Activated naive CD4-positive, alpha-beta T cell treated with anti-CD3 and anti-CD28 coated beads, Interleukin-2, amount 50 U/mL, for 24 hours (primary cell): ENCODE results near the gene CADM4.
"Not testable (repeated sequence)": the region's sequence is repeated elsewhere in the genome, so short reads cannot be mapped to it uniquely, and the experiment has no call there.

Source experiments
- H3K27ac Mint-ChIP-seq: one replicate; pipeline ENCODE4 v1.8.0; 2021; ENCODE audit warnings: mild to moderate bottlenecking, mixed read lengths
- H3K27me3 Mint-ChIP-seq: one replicate; pipeline ENCODE4 v1.8.0; 2021; ENCODE audit warnings: mixed read lengths
- H3K36me3 Mint-ChIP-seq: one replicate; pipeline ENCODE4 v1.8.0; 2021; ENCODE audit warnings: mixed read lengths
- H3K4me1 Mint-ChIP-seq: one replicate; pipeline ENCODE4 v1.8.0; 2021; ENCODE audit warnings: mixed read lengths
- H3K4me3 Mint-ChIP-seq: one replicate; pipeline ENCODE4 v1.8.0; 2021; ENCODE audit warnings: mild to moderate bottlenecking, mixed read lengths
- H3K9me3 Mint-ChIP-seq: one replicate; pipeline ENCODE4 v1.8.0; 2021; ENCODE audit warnings: mixed read lengths

Gene CADM4

DNA sequence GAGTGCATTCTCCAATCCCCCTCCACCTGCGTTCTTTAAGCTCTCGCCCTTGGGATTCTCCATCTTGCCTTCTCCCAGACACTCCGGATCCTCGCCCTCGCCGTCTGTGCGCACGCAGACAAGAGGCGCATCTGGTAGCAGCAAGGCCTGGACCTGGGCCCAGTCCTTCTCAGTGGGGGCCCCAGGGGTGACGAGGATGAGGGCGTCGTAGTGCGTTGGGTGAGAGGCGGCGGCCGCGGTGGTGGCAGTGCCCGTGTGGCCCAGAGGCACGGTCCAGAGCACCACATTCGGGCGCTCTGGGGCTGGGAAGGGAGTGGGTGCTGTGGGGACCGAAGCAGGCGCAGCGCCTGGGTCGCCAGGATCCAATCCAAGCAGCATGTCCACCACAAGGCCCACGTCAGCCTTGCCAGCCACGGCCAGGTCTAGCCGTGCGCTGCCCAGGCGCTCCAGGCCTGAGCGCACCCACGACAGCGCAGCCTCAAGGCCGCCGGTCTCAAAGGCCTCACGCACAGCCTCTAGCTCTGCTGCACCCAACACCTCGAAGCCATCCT is 46.8 kb downstream of the CADM4 start:
- Mint-ChIP-seq H3K27me3 (no peaks in the 10 kb centered on the region), H3K9me3 (no peaks in the 10 kb centered on the region), H3K4me3 (peak overlapping the region; percentile 65), H3K36me3 (peaks cover 17% of the 10 kb centered on the region), H3K27ac (peak overlapping the region; percentile 68), H3K4me1 (peaks cover 41% of the 10 kb centered on the region)

DNA sequence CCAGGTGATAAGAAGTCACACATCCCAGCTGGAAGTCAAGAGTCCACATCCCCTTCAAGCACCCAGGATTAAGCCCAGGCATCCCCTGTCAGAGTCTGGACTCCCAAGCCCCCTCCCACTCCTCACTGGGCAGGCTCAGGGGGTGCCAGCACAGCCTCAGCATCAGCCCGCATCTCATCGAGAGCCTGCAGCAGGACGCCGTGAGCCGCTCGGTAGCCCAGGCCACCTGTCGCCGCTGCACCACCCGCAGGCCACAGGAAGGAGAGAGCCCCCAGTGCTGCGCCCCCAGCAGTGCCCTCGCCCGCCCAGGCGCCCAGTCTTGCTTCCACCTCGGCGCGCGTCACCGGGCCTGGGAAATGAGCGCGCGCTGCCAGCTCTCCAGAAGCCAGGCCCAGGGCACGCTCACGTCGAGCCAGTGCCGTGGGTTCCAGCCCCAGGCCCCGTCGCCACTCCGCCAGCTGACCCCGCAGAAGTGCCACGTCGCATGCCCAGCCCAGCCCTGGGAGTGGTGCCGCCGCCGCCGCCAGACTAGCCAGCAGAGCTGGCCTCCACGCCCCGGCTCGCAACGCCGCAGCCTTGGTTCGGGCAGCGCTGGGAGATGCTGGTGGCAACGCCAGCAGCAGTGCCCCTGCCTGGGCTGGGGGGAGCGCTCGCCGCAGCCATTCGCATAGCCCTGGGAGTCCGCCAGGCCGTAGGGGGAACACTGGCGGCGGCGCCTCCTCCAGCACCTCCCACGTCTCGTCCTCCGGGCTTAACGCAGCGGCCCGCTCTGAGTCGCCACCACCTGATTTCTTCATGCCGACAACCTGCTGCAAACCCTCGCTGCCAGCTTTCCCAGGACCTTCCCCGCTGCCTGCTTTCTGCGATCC is 47.5 kb downstream of the CADM4 start:
- peaks cover 33% of the 10 kb centered on the region for H3K4me1 Mint-ChIP-seq
- H3K27me3 Mint-ChIP-seq, result no peaks in the 10 kb centered on the region
- peaks cover 17% of the 10 kb centered on the region for H3K36me3 Mint-ChIP-seq
- no peak overlapping the region for H3K4me3 Mint-ChIP-seq
- no peaks in the 10 kb centered on the region for H3K9me3 Mint-ChIP-seq
- H3K27ac Mint-ChIP-seq, result peak overlapping the region; percentile 35

DNA sequence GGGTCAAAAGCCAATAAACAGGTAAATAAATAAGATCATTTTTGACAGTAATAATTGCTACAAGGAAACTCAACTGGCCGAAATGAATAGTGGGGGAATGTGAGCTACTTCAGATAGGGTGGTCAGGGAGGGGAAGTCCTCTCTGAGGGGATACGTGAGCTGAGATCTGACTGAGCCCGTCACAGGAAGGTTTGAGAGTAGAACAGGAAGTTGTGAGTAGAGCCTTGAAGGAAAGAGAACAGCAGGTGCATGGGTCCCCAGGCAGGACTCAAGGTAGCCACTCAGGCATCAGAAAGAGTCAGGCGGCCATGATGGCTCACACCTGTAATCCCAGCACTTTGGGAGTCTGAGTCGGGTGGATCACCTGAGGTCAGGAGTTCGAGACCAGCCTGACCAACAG is 50.0 kb downstream of the CADM4 start:
- Mint-ChIP-seq H3K36me3 (peaks cover 17% of the 10 kb centered on the region), H3K4me1 (peaks cover 22% of the 10 kb centered on the region), H3K4me3 (no peak overlapping the region), H3K27me3 (no peaks in the 10 kb centered on the region), H3K27ac (peak overlapping the region; percentile 86), H3K9me3 (no peaks in the 10 kb centered on the region)

DNA sequence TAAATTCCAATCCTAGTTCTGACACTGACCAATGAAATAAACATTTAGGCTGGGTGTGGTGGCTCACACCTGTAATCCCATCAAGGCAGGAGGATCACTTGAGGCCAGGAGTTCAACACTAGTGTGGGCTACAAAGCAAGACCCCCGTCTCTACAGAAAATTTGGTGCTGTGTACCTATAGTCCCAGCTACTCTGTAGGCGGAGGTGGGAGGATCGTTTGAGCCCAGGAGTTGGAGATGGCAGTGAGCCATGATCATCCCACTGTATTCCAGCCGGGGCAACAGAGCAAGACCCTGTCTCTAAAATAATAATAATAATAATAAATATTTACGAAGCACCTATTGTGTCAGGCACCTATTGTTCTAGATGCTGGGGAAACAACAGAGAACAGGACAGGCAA is 50.4 kb downstream of the CADM4 start:
- H3K9me3 Mint-ChIP-seq, result no peaks in the 10 kb centered on the region
- H3K27me3 Mint-ChIP-seq, result no peaks in the 10 kb centered on the region
- H3K4me1 Mint-ChIP-seq, result peaks cover 22% of the 10 kb centered on the region
- no peak overlapping the region for H3K4me3 Mint-ChIP-seq
- H3K36me3 Mint-ChIP-seq, result peaks cover 17% of the 10 kb centered on the region
- peak overlapping the region; percentile 86 for H3K27ac Mint-ChIP-seq

DNA sequence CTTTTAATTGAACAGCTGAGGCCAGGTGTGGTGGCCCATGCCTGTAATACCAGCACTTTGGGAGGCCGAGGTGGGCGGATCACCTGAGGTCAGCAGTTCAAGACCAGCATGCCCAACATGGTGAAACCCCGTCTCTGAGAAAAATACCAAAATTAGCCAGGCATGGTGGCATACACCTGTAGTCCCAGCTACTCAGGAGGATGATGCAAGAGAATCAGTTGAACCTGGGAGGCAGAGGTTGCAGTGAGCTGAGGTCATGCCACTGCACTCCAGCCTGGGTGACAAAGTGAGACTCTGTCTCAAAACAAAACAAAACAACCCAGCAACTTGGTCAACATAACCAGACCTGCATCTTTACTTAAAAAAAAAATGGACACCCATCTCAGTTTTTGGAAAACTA is 52.6 kb downstream of the CADM4 start:
- H3K27ac Mint-ChIP-seq, H3K27me3 Mint-ChIP-seq, H3K36me3 Mint-ChIP-seq, H3K4me3 Mint-ChIP-seq, H3K9me3 Mint-ChIP-seq: not testable (repeated sequence)
- peaks cover 13% of the 10 kb centered on the region for H3K4me1 Mint-ChIP-seq

DNA sequence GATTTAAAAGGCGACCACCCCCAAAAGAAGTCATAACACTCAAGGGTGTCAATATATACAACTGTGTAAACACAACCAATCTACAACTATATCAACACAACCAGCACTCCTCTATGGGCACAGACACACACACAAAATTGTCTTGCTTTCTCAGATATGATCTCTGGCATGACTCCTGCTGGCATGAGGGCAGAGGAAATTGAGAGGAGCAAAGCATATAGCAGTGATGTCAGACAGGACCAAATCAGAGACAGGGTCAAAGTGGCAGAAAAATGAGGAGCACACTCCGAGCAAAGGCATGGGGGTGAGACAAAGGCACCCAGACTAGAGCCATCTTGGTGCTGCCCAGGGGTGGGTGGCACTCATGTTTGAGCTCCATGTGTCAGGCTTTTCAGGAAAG is 53.3 kb downstream of the CADM4 start:
- H3K4me1 Mint-ChIP-seq, result peaks cover 13% of the 10 kb centered on the region
- H3K36me3 Mint-ChIP-seq, result peaks cover 9% of the 10 kb centered on the region
- H3K9me3 Mint-ChIP-seq, result no peaks in the 10 kb centered on the region
- H3K27ac Mint-ChIP-seq, result no peak overlapping the region
- H3K27me3 Mint-ChIP-seq, result no peaks in the 10 kb centered on the region
- no peak overlapping the region for H3K4me3 Mint-ChIP-seq

DNA sequence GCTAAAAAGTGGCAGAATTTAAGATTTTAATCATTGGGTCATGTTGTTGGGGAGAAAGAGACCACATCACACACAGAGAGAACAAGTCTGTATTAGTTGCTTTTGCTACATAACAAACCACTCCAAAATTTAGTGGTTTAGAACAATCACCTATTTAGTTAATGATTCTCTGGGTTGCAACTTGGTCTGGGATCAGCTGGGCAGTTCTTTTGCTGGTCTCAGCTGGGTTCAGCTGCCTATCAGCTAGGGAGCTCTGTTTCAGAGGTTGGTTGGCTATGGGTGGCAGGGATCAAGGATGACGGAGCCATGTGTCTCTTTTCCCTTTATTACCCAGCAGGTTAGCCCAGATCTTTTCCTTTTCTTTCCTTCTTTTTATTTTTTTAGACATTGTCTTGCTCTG is 55.2 kb downstream of the CADM4 start:
- Mint-ChIP-seq H3K36me3 (peaks cover 2% of the 10 kb centered on the region), H3K4me1 (peaks cover 10% of the 10 kb centered on the region), H3K27ac (no peak overlapping the region), H3K27me3 (no peaks in the 10 kb centered on the region), H3K9me3 (no peaks in the 10 kb centered on the region), H3K4me3 (no peak overlapping the region)

DNA sequence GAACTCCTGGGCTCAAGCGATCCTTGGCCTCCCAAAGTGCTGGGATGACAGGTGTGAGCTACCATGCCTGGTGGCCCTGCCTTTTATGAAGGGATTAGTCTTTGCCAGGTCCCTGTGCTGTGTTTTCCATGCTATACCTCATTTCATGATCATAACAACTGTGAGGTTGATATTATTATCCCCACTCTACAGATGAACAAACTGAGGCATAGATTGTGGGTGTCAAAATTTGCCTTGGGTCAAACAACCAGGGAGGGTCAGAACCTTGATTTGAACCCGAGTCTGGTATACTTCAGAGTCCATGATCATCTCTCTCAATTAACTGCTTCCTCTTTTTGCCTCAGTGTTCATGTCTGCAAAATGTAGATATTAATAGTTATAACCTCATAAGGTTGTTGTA is 57.2 kb downstream of the CADM4 start:
- Mint-ChIP-seq H3K4me1 (peaks cover 9% of the 10 kb centered on the region), H3K36me3 (no peaks in the 10 kb centered on the region), H3K27ac (no peak overlapping the region), H3K27me3 (no peaks in the 10 kb centered on the region), H3K4me3 (no peak overlapping the region), H3K9me3 (no peaks in the 10 kb centered on the region)

DNA sequence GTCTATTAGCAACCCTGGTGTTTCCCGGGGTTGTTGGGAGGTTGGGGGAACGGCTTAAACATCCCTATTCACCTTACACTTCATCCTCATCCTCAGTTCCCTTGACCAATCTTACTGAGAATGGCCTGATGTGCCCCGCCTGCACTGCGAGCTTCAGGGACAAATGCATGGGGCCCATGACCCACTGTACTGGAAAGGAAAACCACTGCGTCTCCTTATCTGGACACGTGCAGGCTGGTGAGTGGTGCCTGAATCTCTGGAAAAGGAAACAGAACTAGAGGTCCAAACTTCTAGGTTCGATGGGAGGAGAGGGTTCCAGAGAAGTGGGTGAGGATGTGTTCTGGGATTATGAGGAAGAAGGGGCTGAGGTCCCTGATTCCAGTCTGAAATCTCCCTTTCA is 58.2 kb downstream of the CADM4 start:
- Mint-ChIP-seq H3K9me3 (no peaks in the 10 kb centered on the region), H3K4me3 (no peak overlapping the region), H3K36me3 (no peaks in the 10 kb centered on the region), H3K27ac (no peak overlapping the region), H3K27me3 (no peaks in the 10 kb centered on the region), H3K4me1 (peaks cover 9% of the 10 kb centered on the region)

DNA sequence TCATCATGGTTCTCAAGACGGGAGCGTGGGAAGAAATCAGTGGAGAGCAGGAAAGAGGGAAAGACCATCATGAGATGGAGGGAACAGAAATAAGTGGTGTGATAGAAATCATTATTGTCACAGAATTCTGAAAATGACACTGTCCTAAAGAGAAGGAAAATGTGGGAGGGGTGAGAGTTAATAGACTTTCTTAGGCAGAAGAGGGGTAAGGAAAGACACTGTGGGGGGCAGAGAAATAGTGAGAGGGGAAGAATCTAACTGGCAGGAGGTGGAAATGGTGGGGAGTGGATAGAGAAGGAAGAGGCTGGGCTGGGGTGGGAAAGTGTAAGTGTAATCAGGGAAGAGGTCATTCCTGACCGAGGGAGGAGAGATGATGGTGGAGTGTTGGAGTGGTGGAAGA is 60.9 kb downstream of the CADM4 start:
- Mint-ChIP-seq H3K4me1 (peaks cover 22% of the 10 kb centered on the region), H3K27ac (peak overlapping the region; percentile 73), H3K27me3 (no peaks in the 10 kb centered on the region), H3K9me3 (no peaks in the 10 kb centered on the region), H3K4me3 (peak overlapping the region; percentile 1), H3K36me3 (no peaks in the 10 kb centered on the region)

DNA sequence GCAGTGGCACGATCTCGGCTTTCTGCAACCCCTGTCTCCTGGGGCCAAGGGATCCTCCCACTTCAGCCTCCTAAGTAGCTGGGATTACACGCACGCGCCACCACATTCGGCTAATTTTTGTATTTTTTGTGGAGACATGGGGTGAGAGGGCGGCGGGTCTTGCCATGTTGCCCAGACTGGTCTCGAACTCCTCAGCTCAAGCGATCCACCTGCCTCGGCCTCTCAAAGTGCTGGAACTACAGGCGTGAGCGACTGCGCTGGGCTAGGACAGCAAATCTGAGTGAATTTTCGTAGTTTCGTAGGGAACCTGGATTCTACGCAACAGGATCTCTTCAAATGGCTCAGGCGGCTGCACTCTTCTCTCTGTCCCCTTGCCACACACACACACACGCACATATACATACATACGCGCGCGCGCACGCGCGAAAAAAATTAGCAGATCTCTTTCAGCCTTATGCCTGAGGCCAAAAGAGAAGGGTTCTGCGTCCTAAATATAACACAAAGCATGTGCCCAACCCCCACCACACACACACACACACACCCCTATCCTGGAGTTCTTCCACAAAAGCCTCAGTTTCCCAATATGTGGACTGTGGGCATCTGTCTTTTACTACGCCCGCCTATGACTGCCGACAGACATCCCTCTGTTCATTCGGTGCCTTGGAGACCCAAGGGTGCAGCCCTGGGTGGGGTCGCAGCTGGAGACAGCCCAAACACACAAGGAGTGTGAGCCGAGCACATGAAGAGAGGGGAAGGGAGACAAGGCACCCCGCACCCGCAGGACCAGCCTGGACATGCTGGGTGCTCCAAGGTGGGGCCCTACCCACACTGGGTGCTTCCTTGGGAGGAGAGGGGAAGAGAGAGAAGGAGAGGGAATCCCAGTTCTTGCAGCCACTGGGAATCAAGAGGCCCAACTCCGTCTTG is 63.4 kb downstream of the CADM4 start:
- Mint-ChIP-seq H3K27ac (peak overlapping the region; percentile 77), H3K4me1 (peaks cover 38% of the 10 kb centered on the region), H3K27me3 (no peaks in the 10 kb centered on the region), H3K4me3 (peak overlapping the region; percentile 79), H3K36me3 (no peaks in the 10 kb centered on the region), H3K9me3 (no peaks in the 10 kb centered on the region)

DNA sequence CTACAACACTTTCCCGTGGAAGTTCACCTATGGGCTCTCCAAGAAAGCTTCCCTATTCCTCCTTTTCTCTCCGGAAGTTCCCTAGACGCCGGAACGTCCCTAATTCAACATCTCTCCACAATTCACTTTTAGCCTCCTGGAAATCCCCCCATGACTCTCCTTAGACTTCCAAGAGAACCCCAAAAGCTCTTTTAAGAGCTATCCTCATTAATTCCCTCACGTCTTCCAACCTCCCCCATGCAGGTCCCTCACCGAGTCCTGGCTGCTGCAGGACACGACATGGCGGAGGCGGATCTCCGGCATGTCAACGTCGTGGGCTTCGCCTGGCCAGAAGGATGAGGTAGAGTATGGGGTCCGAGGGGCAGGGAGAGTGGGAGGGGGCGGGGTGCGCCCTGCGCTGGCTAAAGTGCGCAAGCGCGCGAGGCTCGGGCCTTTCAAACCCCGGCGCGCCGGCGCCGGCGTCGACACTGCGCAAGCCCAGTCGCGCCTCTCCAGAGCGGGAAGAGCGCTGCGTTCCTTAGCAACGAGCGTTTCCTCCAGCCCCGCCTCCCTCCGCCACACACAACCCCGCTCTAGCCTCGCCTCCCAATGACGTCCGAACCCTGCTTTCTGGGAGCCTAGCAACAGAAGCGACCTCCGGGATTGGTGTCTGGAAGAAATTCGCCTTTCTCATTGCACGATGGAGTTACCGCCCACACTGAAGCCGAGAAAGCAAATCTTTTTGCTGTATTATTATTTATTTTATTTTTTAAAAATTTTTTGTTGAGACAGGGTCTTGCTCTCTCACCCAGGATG is 64.3 kb downstream of the CADM4 start, which contains the start of the genes PINLYP and XRCC1:
Gene PINLYP (plus strand): TSS at position 646 of the 795 bp plus-strand sequence. CDS start 1,391 bp downstream, outside the sequence.
Gene XRCC1 (minus strand): TSS at position 372 of the 795 bp plus-strand sequence. CDS start 69 bp downstream, at position 303.
- no peaks in the 10 kb centered on the region for H3K36me3 Mint-ChIP-seq
- no peaks in the 10 kb centered on the region for H3K27me3 Mint-ChIP-seq
- peak within 1 kb of the TSS; percentile 95 for H3K4me3 Mint-ChIP-seq
- H3K27ac Mint-ChIP-seq, result peak within 1 kb of the TSS; percentile 90
- H3K4me1 Mint-ChIP-seq, result peaks cover 44% of the 10 kb centered on the region
- H3K9me3 Mint-ChIP-seq, result no peaks in the 10 kb centered on the region

DNA sequence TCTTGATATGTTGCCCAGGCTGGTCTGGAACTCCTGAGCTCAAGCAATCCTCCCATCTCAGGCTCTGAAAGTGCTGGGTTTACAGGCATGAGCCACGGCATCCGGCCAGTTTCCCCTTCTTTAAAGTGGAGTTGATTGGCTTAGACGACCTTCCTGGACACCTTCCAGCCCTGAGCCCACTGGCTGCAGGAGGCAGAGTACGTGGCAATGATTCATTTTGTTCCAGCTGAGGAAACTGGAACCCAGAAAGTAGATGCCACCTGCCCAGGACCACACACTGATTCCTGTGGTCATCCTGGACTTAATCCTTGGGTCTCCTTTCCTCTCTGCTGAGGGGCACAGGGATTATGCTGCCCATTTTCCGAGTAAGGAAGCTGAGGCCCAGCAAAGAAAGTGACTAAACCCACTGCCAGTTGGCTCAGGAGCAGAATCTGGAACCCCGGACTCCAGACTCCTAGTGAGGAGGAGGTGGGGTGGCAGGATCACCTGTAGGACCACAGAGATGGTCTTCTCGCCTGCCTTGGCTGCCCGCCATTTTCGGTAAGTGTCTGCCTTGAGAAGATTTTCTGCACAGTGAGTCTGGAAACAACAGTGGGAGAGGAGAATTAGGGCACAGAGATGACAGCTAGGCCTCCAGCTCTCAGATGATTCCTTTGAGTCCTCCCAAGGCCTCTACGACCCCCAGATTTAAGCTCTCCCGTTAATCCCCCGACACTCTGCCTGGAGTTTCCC is 65.1 kb downstream of the CADM4 start:
- Mint-ChIP-seq H3K4me1 (peaks cover 44% of the 10 kb centered on the region), H3K27ac (peak overlapping the region; percentile 90), H3K4me3 (peak overlapping the region; percentile 95), H3K36me3 (no peaks in the 10 kb centered on the region), H3K27me3 (no peaks in the 10 kb centered on the region), H3K9me3 (no peaks in the 10 kb centered on the region)
